Nephron (organoid): ENCODE data around the gene ARHGDIA.

ENCODE experiments used
- H3K27ac Mint-ChIP-seq, 3 experiments: 2 replicates each; pipeline ENCODE4 v1.8.0; 2020; ENCODE audit warnings: mixed read lengths in 3 of 3, mild to moderate bottlenecking in 2 of 3, moderate library complexity in 1 of 3
- H3K27me3 Mint-ChIP-seq: 2 replicates; pipeline ENCODE4 v1.8.0; 2021; ENCODE audit warnings: low read depth, mild to moderate bottlenecking, moderate library complexity, mixed read lengths
- H3K36me3 Mint-ChIP-seq: 2 replicates; pipeline ENCODE4 v1.8.0; 2020; ENCODE audit warnings: low read depth, mixed read lengths
- H3K4me1 Mint-ChIP-seq: 2 replicates; pipeline ENCODE4 v1.8.0; 2020; ENCODE audit warnings: mixed read lengths
- H3K4me3 Mint-ChIP-seq, 3 experiments: 2 replicates each; pipeline ENCODE4 v1.8.0; 2020; ENCODE audit warnings: mild to moderate bottlenecking in 3 of 3, mixed read lengths in 3 of 3, moderate library complexity in 2 of 3
- H3K9me3 Mint-ChIP-seq: 2 replicates; pipeline ENCODE4 v1.8.0; 2020; ENCODE audit warnings: mixed read lengths
- TF ChIP-seq, protein P1 (sequence below), 3 experiments: fragments of 200-600 bp; sonication (generic); IDR thresholded peaks; one replicate each; pipeline ENCODE4 v1.5.0; 2021; ENCODE audit warnings: antibody characterized with exemption in 3 of 3; ENCODE audit not compliant: unreplicated experiment in 3 of 3

The ARHGDIA gene

DNA sequence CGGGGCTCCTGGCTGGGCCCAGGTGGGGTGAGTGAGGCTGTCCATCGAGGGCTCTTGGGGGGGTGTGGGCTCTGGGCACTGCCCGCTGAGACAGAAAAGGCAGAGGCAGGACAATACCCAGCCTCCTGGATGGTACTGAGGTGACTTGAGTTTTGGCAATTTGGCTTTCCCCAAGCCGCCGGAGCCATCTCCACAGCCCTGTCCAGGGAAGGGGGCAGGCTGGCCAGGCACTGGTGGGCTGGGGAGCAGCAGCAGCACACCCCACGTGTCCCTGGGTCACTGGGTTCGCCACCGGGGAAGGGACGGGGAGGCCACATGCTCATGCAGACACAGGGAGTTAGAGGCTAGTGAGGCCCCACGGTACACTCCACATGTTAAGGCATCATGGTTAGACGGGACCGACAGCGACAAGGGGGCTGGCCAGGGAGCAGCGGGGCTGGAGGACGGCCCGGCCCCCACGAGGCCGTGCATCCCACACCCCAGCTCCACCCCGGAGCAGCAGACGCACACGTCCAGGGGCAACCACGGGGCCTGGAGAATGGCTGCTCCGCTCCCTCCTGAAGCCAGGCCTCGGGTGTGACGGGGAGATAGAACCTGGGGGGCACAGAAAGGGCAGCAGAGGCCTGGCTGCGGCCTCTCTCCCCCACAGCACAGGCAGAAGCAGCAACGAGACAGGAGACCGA is 3.0 kb downstream of the ARHGDIA start:
- Mint-ChIP-seq H3K9me3 (no peaks in the 10 kb centered on the region), H3K27ac (peak overlapping the region in 2 of 3 experiments; percentile 43 to 74), H3K27me3 (no peaks in the 10 kb centered on the region), H3K36me3 (peaks cover 8% of the 10 kb centered on the region), H3K4me1 (peaks cover 18% of the 10 kb centered on the region), H3K4me3 (peak overlapping the region; percentile 49 to 71 (median 60))
- TF ChIP-seq, protein P1, sequence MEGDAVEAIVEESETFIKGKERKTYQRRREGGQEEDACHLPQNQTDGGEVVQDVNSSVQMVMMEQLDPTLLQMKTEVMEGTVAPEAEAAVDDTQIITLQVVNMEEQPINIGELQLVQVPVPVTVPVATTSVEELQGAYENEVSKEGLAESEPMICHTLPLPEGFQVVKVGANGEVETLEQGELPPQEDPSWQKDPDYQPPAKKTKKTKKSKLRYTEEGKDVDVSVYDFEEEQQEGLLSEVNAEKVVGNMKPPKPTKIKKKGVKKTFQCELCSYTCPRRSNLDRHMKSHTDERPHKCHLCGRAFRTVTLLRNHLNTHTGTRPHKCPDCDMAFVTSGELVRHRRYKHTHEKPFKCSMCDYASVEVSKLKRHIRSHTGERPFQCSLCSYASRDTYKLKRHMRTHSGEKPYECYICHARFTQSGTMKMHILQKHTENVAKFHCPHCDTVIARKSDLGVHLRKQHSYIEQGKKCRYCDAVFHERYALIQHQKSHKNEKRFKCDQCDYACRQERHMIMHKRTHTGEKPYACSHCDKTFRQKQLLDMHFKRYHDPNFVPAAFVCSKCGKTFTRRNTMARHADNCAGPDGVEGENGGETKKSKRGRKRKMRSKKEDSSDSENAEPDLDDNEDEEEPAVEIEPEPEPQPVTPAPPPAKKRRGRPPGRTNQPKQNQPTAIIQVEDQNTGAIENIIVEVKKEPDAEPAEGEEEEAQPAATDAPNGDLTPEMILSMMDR (IDR thresholded peaks at IDR 0.05; ENCODE audit: unreplicated experiment in 3 of 3): no peak

DNA sequence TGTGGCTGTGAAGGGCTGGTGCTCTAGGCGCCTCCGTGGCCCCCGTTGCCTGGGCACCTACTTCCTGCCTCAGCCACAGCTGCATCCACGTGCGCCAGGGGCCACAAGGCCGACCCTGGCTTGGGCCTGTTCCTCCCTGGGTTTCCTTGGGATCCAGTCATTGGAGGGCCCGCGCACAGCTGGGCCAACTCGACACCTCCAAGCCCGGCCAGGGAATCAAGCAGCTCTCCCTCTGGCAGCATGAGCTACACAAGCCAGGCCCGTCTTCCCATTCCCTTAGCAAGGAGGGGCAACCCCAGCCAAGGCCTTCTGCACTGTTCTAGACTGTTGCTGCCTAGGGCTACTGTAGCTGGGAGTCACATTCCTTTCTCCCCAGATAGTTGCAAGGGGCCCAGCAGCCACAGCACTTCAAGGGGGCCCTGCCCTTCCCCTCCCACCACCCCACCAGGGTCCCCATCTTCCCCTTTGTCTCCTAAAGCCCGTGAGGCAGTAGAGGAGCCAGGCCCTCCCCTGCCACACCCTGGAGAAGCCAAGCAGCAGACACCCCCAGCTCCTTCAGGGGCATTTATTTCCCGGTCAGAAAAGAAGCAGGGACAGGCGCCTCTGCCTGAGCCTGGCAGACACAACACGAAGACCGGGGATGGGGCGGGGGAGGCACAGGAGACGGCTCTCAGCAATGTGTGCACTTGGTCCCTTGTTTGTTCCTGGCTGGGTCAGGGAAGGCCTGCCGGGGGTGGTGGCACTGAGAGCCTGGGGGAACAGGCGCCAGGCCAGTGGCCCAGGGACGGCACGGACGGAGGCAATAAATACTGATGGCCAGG is 3.8 kb downstream of the ARHGDIA start:
- Mint-ChIP-seq H3K9me3 (no peaks in the 10 kb centered on the region), H3K4me1 (peaks cover 24% of the 10 kb centered on the region), H3K27ac (peak overlapping the region in 2 of 3 experiments; percentile 49 to 66), H3K36me3 (peaks cover 8% of the 10 kb centered on the region), H3K27me3 (no peaks in the 10 kb centered on the region), H3K4me3 (peak overlapping the region; percentile 17 to 65 (median 34))
- TF ChIP-seq, protein P1 (IDR thresholded peaks at IDR 0.05; ENCODE audit: unreplicated experiment in 3 of 3): no peak

DNA sequence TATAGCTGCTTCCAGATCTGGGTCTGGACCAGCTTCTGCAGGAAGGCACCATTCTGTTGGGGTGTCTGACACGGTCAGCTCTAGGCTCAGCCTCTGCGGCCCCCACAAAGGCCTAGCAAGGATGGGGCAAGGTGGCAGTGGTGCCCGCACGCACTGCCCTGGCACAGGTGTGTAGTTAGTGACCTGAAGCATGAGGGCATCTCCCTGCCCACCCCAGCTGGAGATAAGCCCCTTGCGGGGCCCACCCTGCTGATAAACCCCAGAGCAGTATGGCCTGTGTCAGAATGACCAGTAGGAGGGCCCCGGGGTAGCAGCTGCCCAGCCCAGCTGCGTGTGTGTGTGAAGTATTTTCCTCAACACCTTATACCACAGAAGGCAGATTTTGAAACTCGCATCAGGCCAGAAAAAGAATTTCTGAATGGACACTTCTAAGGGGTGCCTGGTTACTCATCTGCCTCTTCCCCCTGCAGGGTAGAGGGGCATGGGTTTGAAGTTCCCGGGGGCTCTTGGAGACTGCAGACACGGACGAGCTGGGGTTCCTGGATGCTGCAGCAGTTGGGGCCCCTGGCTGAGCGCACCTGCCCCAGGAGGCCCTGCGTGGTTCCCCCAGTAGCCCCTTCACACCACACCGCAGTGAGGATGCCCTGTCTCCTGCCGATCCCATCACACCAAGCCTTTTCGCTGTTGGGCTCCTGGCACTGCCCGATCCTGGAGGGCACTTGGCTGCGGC is 4.5 kb downstream of the ARHGDIA start:
- TF ChIP-seq, protein P1 (IDR thresholded peaks at IDR 0.05; ENCODE audit: unreplicated experiment in 3 of 3): no peak
- no peaks in the 10 kb centered on the region for H3K9me3 Mint-ChIP-seq
- H3K4me3 Mint-ChIP-seq: peak overlapping the region in 2 of 3 experiments; percentile 48 to 71
- no peaks in the 10 kb centered on the region for H3K27me3 Mint-ChIP-seq
- peaks cover 24% of the 10 kb centered on the region for H3K4me1 Mint-ChIP-seq
- peak overlapping the region in 1 of 3 experiments; percentile 69 for H3K27ac Mint-ChIP-seq
- peaks cover 8% of the 10 kb centered on the region for H3K36me3 Mint-ChIP-seq

DNA sequence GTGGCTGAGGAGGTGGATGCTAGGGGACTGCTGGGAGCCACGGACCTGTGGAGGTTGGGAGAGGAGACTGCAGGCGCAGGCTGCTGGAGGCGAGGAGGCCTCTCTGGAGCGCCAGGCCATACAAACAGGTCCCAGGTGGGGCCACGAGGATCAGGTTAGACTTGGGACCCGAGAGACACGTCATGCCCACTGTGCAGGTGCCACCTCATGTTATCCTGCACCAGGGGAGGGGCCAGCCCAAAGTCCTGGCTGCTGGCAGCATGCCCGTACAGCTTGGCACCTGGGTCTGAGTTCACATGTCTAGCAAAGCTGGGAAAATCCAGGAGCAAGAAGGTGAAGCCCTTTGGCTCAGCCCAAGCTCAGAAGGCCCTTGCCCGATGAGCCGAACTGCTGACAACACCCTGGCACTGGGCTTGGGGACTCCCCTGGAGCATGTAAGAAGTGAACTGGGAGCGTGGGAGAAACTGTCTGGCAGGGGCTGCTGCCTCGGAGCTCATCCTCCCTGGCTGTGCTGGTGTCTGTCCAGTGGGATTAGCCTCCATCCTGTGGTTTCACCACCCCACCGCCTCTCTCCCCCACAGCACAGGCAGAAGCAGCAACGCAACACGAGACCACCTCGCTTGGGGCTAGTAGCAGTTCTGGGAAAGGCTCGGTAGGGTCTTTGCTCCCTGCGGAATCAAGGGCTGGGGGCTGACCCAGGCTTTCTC is 5.3 kb downstream of the ARHGDIA start:
- no peaks in the 10 kb centered on the region for H3K27me3 Mint-ChIP-seq

DNA sequence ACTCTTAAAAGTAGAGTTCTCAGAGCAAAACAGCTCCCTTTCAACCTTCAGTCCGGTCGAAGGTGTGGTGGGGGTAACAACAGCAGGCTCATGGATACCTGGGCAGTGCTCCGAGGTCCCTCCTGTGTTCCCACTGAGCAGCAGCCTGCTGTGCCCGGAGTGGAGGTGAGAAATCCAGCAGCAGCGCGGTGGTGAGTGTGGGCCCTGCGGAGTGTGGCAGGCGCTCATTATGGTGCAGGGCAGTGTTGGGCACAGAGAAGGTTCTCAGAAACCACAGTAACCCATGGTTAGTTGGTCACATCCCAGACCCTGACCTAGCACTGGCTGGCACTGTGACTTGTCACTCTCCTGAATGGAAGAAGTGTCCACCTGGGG is 5.8 kb downstream of the ARHGDIA start:
- no peak overlapping the region for H3K27ac Mint-ChIP-seq
- peaks cover 23% of the 10 kb centered on the region for H3K4me1 Mint-ChIP-seq
- H3K27me3 Mint-ChIP-seq: no peaks in the 10 kb centered on the region
- TF ChIP-seq, protein P1 (IDR thresholded peaks at IDR 0.05; ENCODE audit: unreplicated experiment in 3 of 3): no peak
- no peaks in the 10 kb centered on the region for H3K9me3 Mint-ChIP-seq
- peak overlapping the region in 1 of 3 experiments; percentile 25 for H3K4me3 Mint-ChIP-seq
- peaks cover 8% of the 10 kb centered on the region for H3K36me3 Mint-ChIP-seq

More for the DNA sequence above, 5.3 kb downstream of the ARHGDIA start:
- H3K4me3 Mint-ChIP-seq: peak overlapping the region in 2 of 3 experiments; percentile 23 to 25
- peaks cover 24% of the 10 kb centered on the region for H3K4me1 Mint-ChIP-seq
- peaks cover 8% of the 10 kb centered on the region for H3K36me3 Mint-ChIP-seq
- no peak overlapping the region for H3K27ac Mint-ChIP-seq
- H3K9me3 Mint-ChIP-seq: no peaks in the 10 kb centered on the region
- TF ChIP-seq, protein P1 (IDR thresholded peaks at IDR 0.05; ENCODE audit: unreplicated experiment in 3 of 3): no peak
